Ectodermal cell (in vitro differentiated cells): ENCODE measurements around the gene BEND3.

Experiments
- H3K27ac ChIP-seq: 2 replicates; pipeline ENCODE4 v1.7.0; 2013; ENCODE audit warnings: mild to moderate bottlenecking, low read depth, low read length; ENCODE audit not compliant: insufficient read depth, poor library complexity, severe bottlenecking
- H3K27me3 ChIP-seq: 2 replicates; pipeline ENCODE4 v1.7.0; 2013; ENCODE audit warnings: mild to moderate bottlenecking, low read length; ENCODE audit not compliant: insufficient read depth, control insufficient read depth, poor library complexity, severe bottlenecking
- H3K36me3 ChIP-seq: one replicate; pipeline ENCODE4 v1.7.0; 2013; ENCODE audit warnings: low read length; ENCODE audit not compliant: control insufficient read depth, insufficient read depth
- H3K4me1 ChIP-seq: one replicate; pipeline ENCODE4 v1.7.0; 2013; ENCODE audit warnings: low read length; ENCODE audit not compliant: control insufficient read depth, insufficient read depth
- H3K4me3 ChIP-seq: 2 replicates; pipeline ENCODE4 v1.7.0; 2013; ENCODE audit warnings: low read depth, low read length, control low read depth; ENCODE audit not compliant: insufficient read depth
- H3K9me3 ChIP-seq: 2 replicates; pipeline ENCODE4 v1.7.0; 2013; ENCODE audit warnings: mild to moderate bottlenecking, low read length, moderate library complexity; ENCODE audit not compliant: control insufficient read depth
- WGBS, 2 experiments: methylation state at CpG; one replicate each; pipeline ENCODE4 v1.1.7; 2013; ENCODE audit warnings: missing lambda C conversion rate in 2 of 2; 5-methylcytosine and 5-hydroxymethylcytosine counted together

Gene BEND3

GRCh38 chr6:107083921-107084320 is 31.4 kb downstream of the BEND3 start:
- H3K27me3 ChIP-seq: no peaks in the 10 kb centered on the region
- H3K4me1 ChIP-seq: no peaks in the 10 kb centered on the region
- no peak overlapping the region for H3K4me3 ChIP-seq
- no peak overlapping the region for H3K27ac ChIP-seq
- no peaks in the 10 kb centered on the region for H3K36me3 ChIP-seq
- 94 to 98% methylated on average over 6 of the region's 6 CpGs for WGBS, 2 experiments
- H3K9me3 ChIP-seq: no peaks in the 10 kb centered on the region

GRCh38 chr6:107083047-107083768 is 32.1 kb downstream of the BEND3 start:
- WGBS, 2 experiments: 92 to 94% methylated on average over 9 to 10 of the region's 10 CpGs
- H3K27me3 ChIP-seq: no peaks in the 10 kb centered on the region
- no peak overlapping the region for H3K27ac ChIP-seq
- no peaks in the 10 kb centered on the region for H3K4me1 ChIP-seq
- H3K36me3 ChIP-seq: no peaks in the 10 kb centered on the region
- no peaks in the 10 kb centered on the region for H3K9me3 ChIP-seq
- no peak overlapping the region for H3K4me3 ChIP-seq

- no peaks in the 10 kb centered on the region for H3K4me1 ChIP-seq
- WGBS, 2 experiments: 74 to 76% methylated on average over 4 of the region's 4 CpGs
These were observed 33.3 kb downstream of the BEND3 start for GRCh38 chr6:107082045-107082444.

GRCh38 chr6:107080036-107080435 is 35.3 kb downstream of the BEND3 start:
- Histone ChIP-seq H3K27me3 (no peaks in the 10 kb centered on the region), H3K27ac (no peak overlapping the region), H3K4me1 (no peaks in the 10 kb centered on the region), H3K9me3 (no peaks in the 10 kb centered on the region), H3K4me3 (no peak overlapping the region), H3K36me3 (no peaks in the 10 kb centered on the region)
- 95 to 97% methylated on average over 4 to 5 of the region's 5 CpGs for WGBS, 2 experiments

More at GRCh38 chr6:107082045-107082444, 33.3 kb downstream of the BEND3 start:
- H3K27ac ChIP-seq: no peak overlapping the region
- H3K4me3 ChIP-seq: no peak overlapping the region
- no peaks in the 10 kb centered on the region for H3K9me3 ChIP-seq
- no peaks in the 10 kb centered on the region for H3K36me3 ChIP-seq
- H3K27me3 ChIP-seq: no peaks in the 10 kb centered on the region

GRCh38 chr6:107079429-107079828 is 35.9 kb downstream of the BEND3 start:
- Histone ChIP-seq H3K36me3 (no peaks in the 10 kb centered on the region), H3K27me3 (no peaks in the 10 kb centered on the region), H3K4me3 (no peak overlapping the region), H3K27ac (no peak overlapping the region), H3K9me3 (no peaks in the 10 kb centered on the region), H3K4me1 (no peaks in the 10 kb centered on the region)
- 77 to 80% methylated on average over 4 of the region's 4 CpGs for WGBS, 2 experiments

GRCh38 chr6:107077710-107078109 is 37.6 kb downstream of the BEND3 start:
- 92 to 94% methylated on average over 7 of the region's 7 CpGs for WGBS, 2 experiments
- H3K4me3 ChIP-seq: no peak overlapping the region
- no peak overlapping the region for H3K27ac ChIP-seq
- no peaks in the 10 kb centered on the region for H3K27me3 ChIP-seq
- no peaks in the 10 kb centered on the region for H3K9me3 ChIP-seq
- no peaks in the 10 kb centered on the region for H3K36me3 ChIP-seq
- no peaks in the 10 kb centered on the region for H3K4me1 ChIP-seq

GRCh38 chr6:107075951-107076381 is 39.3 kb downstream of the BEND3 start:
- Histone ChIP-seq H3K4me1 (no peaks in the 10 kb centered on the region), H3K4me3 (no peak overlapping the region), H3K27ac (no peak overlapping the region), H3K36me3 (no peaks in the 10 kb centered on the region), H3K27me3 (no peaks in the 10 kb centered on the region), H3K9me3 (no peaks in the 10 kb centered on the region)
- 93 to 95% methylated on average over 6 of the region's 6 CpGs for WGBS, 2 experiments

- no peak overlapping the region for H3K27ac ChIP-seq
These were observed 44.6 kb downstream of the BEND3 start for GRCh38 chr6:107070686-107071085.

GRCh38 chr6:107069631-107070548 is 45.4 kb downstream of the BEND3 start:
- H3K4me1 ChIP-seq: no peaks in the 10 kb centered on the region
- H3K36me3 ChIP-seq: peaks cover 10% of the 10 kb centered on the region
- no peaks in the 10 kb centered on the region for H3K27me3 ChIP-seq
- no peak overlapping the region for H3K27ac ChIP-seq
- no peaks in the 10 kb centered on the region for H3K9me3 ChIP-seq
- H3K4me3 ChIP-seq: no peak overlapping the region
- WGBS, 2 experiments: 95% methylated on average over 53 of the region's 53 CpGs

More at GRCh38 chr6:107070686-107071085, 44.6 kb downstream of the BEND3 start:
- Histone ChIP-seq H3K36me3 (peaks cover 10% of the 10 kb centered on the region), H3K9me3 (no peaks in the 10 kb centered on the region), H3K4me1 (no peaks in the 10 kb centered on the region), H3K4me3 (no peak overlapping the region), H3K27me3 (no peaks in the 10 kb centered on the region)
- 95 to 96% methylated on average over 12 of the region's 12 CpGs for WGBS, 2 experiments
